Fibroblast of skin of back (primary cell): ENCODE results near the gene DIP2C.
A peak's percentile ranks its signal among the peaks of the same experiment; 100 is the strongest.

Experiments
- DNase-seq: peaks from one replicate; pipeline ENCODE4 v3.0.0-alpha.2; 2013

The DIP2C gene

GRCh38 chr10:625751-626711, 63.4 kb downstream of the DIP2C start:
- DNase-seq, result no peak

DNA sequence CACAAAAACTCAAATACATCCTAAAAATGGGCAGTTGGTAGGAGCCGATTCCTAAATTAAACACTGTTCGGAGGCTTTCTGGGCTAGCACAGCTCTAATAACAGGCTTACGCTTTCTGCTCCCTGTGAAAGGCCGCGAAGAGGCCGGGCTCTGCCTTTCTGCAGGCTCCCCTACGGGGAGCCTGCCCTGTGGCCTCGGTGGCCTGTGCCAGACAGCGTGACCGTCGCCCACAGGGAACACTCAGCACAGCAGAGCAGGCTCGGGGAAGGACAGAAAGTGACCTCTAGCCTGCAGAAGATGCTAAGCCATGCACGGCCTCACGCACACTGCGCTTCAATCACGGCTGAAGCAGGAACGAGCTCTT, 64.2 kb downstream of the DIP2C start:
- no peak for DNase-seq

DNA sequence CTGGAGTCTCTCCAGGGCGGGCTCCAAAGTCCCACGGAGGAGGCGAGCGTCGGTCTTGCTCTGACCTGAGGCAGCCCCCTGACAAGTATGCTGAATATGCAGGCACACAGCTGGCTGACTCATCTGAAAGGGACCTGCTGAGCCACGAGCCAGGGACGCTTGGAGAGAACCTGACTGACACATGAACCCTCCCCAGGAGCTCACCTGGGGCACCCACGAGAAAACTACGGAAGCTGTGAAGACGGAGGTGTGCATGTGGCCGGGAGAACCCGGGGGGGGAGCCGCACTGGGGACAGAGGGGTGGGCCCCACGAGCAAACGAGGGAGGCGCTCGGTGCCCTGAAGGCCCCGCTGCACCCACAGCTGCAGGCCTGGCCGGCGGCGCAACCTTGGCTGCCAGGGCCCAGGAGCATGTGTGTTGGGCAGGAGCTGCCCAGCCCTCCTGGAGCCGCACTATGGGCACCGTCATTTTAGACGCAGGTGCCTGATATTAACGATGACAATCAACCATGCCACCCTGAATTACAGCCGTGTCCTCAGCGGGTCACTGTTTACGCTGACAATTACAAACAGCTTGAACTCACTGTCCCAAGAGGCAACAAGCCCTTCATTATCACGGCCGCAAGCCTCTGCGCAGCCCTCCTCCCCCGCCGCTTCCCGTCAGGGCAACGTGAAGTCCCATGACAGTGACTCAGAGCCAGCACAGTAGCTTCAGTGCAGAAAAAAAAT, 64.7 kb downstream of the DIP2C start:
- peak; percentile 83 for DNase-seq

DNA sequence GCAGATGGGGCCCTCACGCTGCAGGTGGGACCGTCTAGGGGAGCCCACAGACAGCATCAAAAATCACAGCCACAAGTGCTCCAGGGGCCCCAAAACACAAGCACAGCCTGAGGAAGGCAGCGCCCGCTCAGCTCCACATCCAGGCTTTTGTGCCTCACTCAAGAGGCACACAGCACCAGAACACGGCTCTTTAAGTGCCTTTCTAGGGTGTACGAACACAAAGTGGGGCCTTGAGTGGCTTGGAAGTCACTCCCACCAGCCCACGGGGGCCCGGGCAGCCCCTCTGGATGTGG, 65.2 kb downstream of the DIP2C start:
- DNase-seq, result no peak

GRCh38 chr10:623477-624311, 65.8 kb downstream of the DIP2C start:
- DNase-seq, result no peak

DNA sequence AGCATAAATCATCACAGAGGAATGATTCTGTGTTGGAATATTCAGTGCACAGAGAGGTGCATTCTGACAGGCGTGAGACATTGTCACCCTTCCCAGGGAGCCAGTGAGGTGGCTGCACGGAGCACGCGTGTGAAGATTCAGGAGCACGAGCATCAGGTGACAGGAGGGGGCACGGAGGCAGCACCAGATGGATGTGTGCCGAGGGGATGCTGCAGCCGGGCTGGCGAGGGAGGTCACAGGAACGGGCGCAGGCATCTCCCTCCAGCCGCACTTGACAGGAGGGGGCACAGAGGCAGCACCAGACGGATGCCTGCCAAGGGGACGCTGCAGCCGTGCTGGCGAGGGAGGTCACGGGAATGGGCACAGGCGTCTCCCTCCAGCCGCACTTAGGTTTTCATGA, 66.5 kb downstream of the DIP2C start:
- no peak for DNase-seq

GRCh38 chr10:621981-622740, 67.3 kb downstream of the DIP2C start:
- DNase-seq, result no peak

DNA sequence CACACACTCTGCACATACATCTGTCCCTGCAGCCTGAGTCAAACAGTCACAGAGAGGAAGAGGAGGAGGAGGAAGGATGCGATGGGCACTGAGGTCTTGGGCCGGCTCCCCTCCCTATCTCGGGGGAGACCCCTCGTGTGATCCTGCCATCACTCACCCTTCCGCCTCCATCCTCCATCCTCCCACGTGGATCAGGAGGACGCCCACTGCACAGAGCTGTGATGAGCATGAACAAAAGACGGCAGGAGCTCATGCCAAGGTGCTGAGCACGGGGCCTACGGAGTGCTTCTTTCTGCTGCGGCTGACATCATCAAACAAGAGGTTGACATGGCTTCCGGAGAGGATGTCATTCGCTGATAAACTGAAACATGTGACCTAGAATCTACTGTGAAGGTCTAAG, 68.0 kb downstream of the DIP2C start:
- no peak for DNase-seq

- DNase-seq, result no peak
These were observed 68.5 kb downstream of the DIP2C start for GRCh38 chr10:620971-621370.

DNA sequence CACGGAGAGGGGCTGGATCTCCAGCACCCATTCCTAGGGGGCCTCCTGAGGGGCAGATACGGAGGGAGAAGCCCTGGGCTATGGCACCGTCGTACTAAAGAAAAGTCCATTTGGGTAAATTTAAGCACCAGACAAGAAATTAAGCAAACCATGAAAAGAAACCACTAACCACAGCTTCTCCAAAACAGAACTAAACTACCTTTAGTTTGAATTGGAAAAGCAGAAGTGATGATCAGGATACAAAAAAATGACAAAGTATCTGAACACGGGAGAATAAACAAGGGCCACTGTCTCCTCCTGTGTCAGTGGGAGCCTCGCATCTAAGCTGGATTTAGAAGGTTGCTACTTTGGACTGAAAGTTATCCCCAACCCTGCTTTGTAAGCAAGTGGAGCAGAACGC, 69.1 kb downstream of the DIP2C start:
- DNase-seq, result no peak

- no peak for DNase-seq
These were observed 69.8 kb downstream of the DIP2C start for GRCh38 chr10:619710-620109.

DNA sequence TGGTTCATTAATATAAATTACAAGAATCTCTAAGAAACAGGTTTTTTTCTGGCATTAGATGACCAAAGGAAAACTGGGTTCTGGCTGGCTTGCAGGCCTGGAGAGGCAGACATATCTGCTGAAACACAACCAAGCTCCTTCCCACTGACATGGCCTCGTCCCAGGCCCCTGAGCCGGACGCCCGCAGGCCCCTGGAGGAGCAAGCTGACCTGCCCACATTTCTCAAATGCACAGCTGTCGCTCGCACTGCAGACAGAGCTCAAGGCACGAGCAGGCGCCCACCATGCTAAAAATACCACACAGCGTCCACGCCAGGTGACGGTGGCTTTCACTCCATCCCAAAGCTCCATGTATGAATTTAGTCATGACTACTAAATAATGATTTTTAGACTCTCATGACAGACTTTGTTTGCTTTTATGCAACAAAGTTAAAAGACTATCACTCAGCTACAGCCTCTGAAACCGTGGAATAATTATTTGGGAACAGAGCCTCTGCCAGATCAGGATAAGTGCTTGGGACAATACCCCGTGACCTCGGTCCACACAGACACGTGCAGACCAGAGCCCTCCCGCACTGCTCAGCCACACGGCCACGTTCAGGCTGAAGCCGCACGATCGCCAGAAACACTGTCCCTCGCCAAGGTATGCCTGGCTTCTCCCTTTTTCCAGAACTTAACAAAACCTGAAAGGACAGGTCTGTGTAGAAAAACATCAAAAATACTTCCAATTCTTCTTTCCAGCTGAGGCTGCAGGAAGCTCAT, 71.1 kb downstream of the DIP2C start:
- DNase-seq, result no peak

DNA sequence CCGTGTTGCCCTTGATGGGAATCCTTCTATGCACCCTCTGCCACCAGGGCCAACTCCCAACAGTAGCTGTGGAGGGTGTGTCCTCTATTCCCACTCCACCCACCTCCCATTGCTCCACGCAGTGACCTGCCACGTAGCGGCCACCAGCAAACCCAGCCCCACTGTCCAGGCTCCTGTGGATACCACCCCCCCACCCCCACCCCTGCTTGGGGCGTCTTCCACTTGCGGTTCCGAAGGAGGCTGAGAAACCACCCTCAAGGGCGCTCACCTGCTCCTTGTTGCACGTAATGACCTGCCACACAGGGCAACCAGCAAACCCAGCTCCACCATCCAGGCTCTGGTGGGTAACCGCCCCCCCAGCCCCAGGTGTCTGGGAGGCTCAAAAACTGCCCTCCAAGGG, 72.0 kb downstream of the DIP2C start:
- DNase-seq, result no peak

DNA sequence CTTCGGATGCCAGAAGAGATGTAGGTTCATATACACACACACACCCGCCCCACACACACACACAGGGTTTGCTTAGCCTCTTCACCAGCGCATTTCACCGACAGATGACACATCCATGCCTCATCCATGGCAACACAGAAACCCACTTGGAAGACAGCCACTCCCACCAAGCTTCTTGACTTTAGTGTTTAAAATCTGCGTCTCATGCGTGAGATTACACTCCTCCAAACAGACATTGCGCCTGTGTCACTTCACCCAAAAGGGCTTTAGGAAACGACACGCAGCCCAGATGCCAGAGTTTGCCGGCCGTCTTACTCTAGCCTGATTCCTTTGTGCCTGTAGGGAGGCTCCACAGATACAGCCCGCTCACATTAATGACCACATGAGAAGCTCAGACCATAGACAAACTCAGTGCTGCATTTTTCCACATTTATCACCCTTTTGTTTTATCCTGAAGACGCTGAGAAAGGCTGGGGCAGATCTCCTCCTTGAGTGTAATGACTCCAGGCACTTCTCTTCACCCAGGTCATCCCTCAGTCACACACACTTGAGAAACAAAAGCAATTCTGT, 73.8 kb downstream of the DIP2C start:
- DNase-seq, result peak; percentile 90

- peak; percentile 47 for DNase-seq
These were observed 74.5 kb downstream of the DIP2C start for GRCh38 chr10:614790-615582.

DNA sequence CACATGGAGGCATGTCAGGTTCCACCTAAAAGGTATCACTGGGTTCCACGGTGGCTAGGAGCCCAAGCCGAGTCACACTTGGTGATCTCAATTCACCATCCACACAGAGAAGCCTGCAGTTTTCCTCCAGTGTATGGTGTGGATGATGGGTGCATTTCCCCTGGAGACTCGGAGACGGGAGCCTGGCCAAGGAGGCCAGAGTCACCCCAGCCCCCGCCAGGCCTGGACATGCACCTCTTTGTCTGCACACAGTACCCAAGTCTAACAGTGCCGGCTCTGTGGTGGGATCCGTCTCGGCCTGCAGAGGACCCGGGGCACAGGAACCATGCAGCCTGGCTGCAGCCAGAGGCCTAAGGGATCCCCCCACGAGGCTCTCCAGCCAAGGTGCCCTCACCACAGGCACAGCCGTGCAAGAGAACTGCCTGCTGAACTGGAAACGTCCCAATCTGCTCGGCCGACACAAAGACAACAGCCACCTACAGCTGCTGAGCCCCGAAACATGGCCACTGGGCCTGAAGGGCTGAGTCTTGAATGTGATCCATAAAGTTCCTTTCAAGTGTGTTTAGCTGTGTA, 75.2 kb downstream of the DIP2C start:
- no peak for DNase-seq

- DNase-seq, result no peak
These were observed 76.0 kb downstream of the DIP2C start for GRCh38 chr10:613271-614138.

GRCh38 chr10:612696-613095, 76.8 kb downstream of the DIP2C start:
- DNase-seq, result no peak
